Measurements from ENCODE around the gene MAP3K2. TPM values are rescaled to one million over a fixed set of nuclear protein-coding genes. Genes with fewer than 3 reads are reported as not detected.

Gene MAP3K2
- total and polyA plus RNA-seq, 2 of the 4 experiments (the other 2 are of a cell fraction) = 6.2 to 30.8 TPM

GRCh38 chr2:127423478-127423843 is 35.7 kb upstream of the MAP3K2 start:
- Histone ChIP-seq H3K4me3 (ENCODE audit: insufficient read depth, low read depth, low read length) (peak overlapping the region; percentile 36), H2BK120ac (ENCODE audit: low read depth, low read length) (no peak overlapping the region), H2AK5ac (ENCODE audit: low read depth, low read length) (no peak overlapping the region), H3K36me3 (ENCODE audit: control insufficient read depth, insufficient read depth, low read length) (no peaks in the 10 kb centered on the region), H3K4me2 (ENCODE audit: low read depth, low read length) (peak overlapping the region; percentile 91), H3K79me1 (ENCODE audit: low read depth in 1 of 2, low read length in 2 of 2) (no peaks in the 10 kb centered on the region), H3K27me3 (ENCODE audit: control insufficient read depth, insufficient read depth, low read length) (peaks cover 26% of the 10 kb centered on the region), H3K14ac (replicated peaks; ENCODE audit: low read depth, low read length) (no peak overlapping the region), H3K23ac (ENCODE audit: low read depth, low read length) (no peak overlapping the region), H3K9me3 (ENCODE audit: control insufficient read depth, insufficient read depth, low read length) (no peaks in the 10 kb centered on the region), H2BK15ac (ENCODE audit: low read depth, low read length) (no peak overlapping the region), H3K9me1 (ENCODE audit: insufficient read depth, low read length) (no peaks in the 10 kb centered on the region), H2AK9ac (replicated peaks; ENCODE audit: low read depth, low read length, poor library complexity) (peak overlapping the region; percentile 37), H2BK20ac (ENCODE audit: low read depth, low read length) (no peak overlapping the region), H3K56ac (ENCODE audit: extremely low read depth, insufficient read depth, low read length) (no peak overlapping the region), H3K27ac (ENCODE audit: insufficient read depth, low read length) (no peak overlapping the region), H3K18ac (ENCODE audit: low read depth, low read length) (no peak overlapping the region), H3K4ac (ENCODE audit: low read depth, low read length) (no peak overlapping the region), H3K9ac (ENCODE audit: low read depth, low read length) (no peak overlapping the region), H4K5ac (ENCODE audit: low read depth, low read length) (no peak overlapping the region), H4K91ac (ENCODE audit: insufficient read depth, low read depth, low read length) (no peak overlapping the region), H2AFZ (replicated peaks; ENCODE audit: low read length, poor library complexity) (peak overlapping the region; percentile 84), H3K4me1 (ENCODE audit: control insufficient read depth, insufficient read depth, low read length) (no peaks in the 10 kb centered on the region; the same call in 1 of the 2 replicates), H4K20me1 (ENCODE audit: insufficient read depth, low read length) (no peaks in the 10 kb centered on the region; the same call in 1 of the 2 replicates), H2BK5ac (ENCODE audit: low read depth, low read length, poor library complexity, severe bottlenecking) (no peak overlapping the region), H4K8ac (ENCODE audit: low read depth in 2 of 2, low read length in 2 of 2) (no peak overlapping the region)
- BruUV-seq (replicated peaks) = no TSS peak
- ATAC-seq (ENCODE audit: low read depth) (peak; percentile 63), DNase-seq (no peak)
- whole genome bisulfite sequencing, 2 experiments (ENCODE audit: extremely low coverage in 2 of 2, insufficient read length in 1 of 2) = 2% methylated on average over 9 of the region's 29 CpGs; no CpG with 5 or more reads in 1 of the 2 experiments
- intact Hi-C loops (cut with micrococcal nuclease) (no loop called here), dilution Hi-C loops (cut with HindIII; ENCODE audit: low sequenced_read_pairs, unreplicated experiment) (no loop called here), in situ Hi-C loops (cut with MboI; ENCODE audit: low sequenced_read_pairs) (no loop called here)
- CTCF ChIA-PET = no interaction called here
- TF ChIP-seq MAZ (IDR thresholded peaks at IDR 0.05; ENCODE audit: borderline replicate concordance, low read depth, low read length) (no peak), CTCF (conservative IDR thresholded peaks at IDR 0.05; ENCODE audit: low read depth, low read length) (no peak), CHD1 (IDR thresholded peaks at IDR 0.05; ENCODE audit: low read depth, low read length) (no peak), MXI1 (IDR thresholded peaks at IDR 0.05; ENCODE audit: borderline replicate concordance, low read depth, low read length) (no peak), RFX5 (IDR thresholded peaks at IDR 0.05; ENCODE audit: low read depth, low read length) (no peak), NFE2L2 (IDR thresholded peaks at IDR 0.05; ENCODE audit: low read depth, low read length) (no peak), USF2 (IDR thresholded peaks at IDR 0.05; ENCODE audit: low read depth, low read length) (no peak), MAFK (IDR thresholded peaks at IDR 0.05; ENCODE audit: low read depth, low read length) (no peak), FOS (IDR thresholded peaks at IDR 0.05; ENCODE audit: low read depth, low read length) (no peak), SMC3 (IDR thresholded peaks at IDR 0.05; ENCODE audit: low read depth, low read length) (no peak), RCOR1 (IDR thresholded peaks at IDR 0.05; ENCODE audit: insufficient replicate concordance, low read length) (no peak)
- POLR2A ChIA-PET (ENCODE audit: unreplicated experiment) = no interaction called here
